Measurements from ENCODE around the gene GAK. TPM values are rescaled to one million over a fixed set of nuclear protein-coding genes. Genes with fewer than 3 reads are reported as not detected.

The GAK gene
- polyA plus RNA-seq, 1 donor from 2014 or later = 58.8 TPM

DNA sequence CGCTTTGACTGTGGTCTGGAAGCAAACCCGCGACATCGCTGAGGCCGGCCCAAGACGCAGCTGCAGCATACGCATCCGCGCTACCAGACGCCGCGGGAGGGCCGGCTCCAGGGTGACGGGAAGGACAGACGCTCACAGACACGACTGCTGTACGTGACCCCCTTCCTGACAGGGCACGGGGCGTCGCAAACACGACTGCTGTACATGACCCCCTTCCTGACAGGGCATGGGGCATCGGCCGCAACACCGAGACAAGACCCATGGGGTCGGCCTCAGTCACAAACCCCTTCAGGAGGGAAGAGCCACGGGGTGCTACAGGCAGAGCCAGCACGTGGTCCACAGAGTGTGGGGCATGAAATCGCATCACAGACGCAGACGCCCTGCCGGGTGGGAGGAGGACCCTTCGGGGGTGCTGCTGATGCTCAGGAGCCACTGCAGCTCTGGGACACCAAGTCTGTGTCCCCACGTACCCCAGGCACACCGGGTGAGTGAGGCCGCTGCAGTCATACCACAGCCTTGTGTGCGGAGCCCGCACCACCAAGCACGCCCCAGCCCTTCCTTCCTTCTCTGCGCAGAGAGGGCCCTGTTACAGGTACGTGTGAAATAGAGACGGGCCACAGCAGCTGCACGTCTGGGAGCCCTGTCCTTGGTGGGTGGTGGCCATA lies 67.5 kb downstream of the GAK start:
- no peaks in the 10 kb centered on the region for H3K27me3 ChIP-seq (ENCODE audit: insufficient read depth, low read depth, low read length)
- no peaks in the 10 kb centered on the region for H3K9me3 ChIP-seq (ENCODE audit: low read length)
- H3K9ac ChIP-seq (ENCODE audit: low read length) = no peak overlapping the region
- TF ChIP-seq CTCF (IDR thresholded peaks at IDR 0.05; ENCODE audit: poor library complexity, severe bottlenecking) (no peak), EZH2 (IDR thresholded peaks at IDR 0.05; ENCODE audit: borderline replicate concordance, insufficient read depth, low read length, poor library complexity, severe bottlenecking) (no peak), POLR2AphosphoS5 (IDR thresholded peaks at IDR 0.05) (no peak), EP300 (conservative IDR thresholded peaks at IDR 0.05; ENCODE audit: poor library complexity, severe bottlenecking) (no peak), REST (IDR thresholded peaks at IDR 0.05; ENCODE audit: borderline replicate concordance) (no peak), RAD21 (conservative IDR thresholded peaks at IDR 0.05) (no peak), SMC3 (conservative IDR thresholded peaks at IDR 0.05; ENCODE audit: poor library complexity) (no peak), MXI1 (conservative IDR thresholded peaks at IDR 0.05; ENCODE audit: poor library complexity, severe bottlenecking) (no peak), TAF1 (IDR thresholded peaks at IDR 0.05; ENCODE audit: low read depth) (no peak)
- no peaks in the 10 kb centered on the region for H3K9me2 ChIP-seq (ENCODE audit: insufficient read depth, low read length)
- H4K20me1 ChIP-seq (ENCODE audit: insufficient read depth) = no peaks in the 10 kb centered on the region
- H3K27ac ChIP-seq (ENCODE audit: low read length) = no peak overlapping the region
- H3K79me2 ChIP-seq (replicated peaks; ENCODE audit: insufficient read depth, low read length) = no peaks in the 10 kb centered on the region
- no peak overlapping the region for H2AFZ ChIP-seq (ENCODE audit: low read depth, low read length)
- no peak overlapping the region for H3K4me2 ChIP-seq (ENCODE audit: low read length)
- H3K4me3 ChIP-seq (ENCODE audit: low read length) = no peak overlapping the region
- no peaks in the 10 kb centered on the region for H3F3A ChIP-seq (ENCODE audit: insufficient read depth, low read length, poor library complexity, severe bottlenecking)
- H3K36me3 ChIP-seq (ENCODE audit: insufficient read depth, low read length) = no peaks in the 10 kb centered on the region

- no peak overlapping the region for H3K9ac ChIP-seq (ENCODE audit: low read length)
- H3K4me2 ChIP-seq (ENCODE audit: low read length) = no peak overlapping the region
- no peaks in the 10 kb centered on the region for H4K20me1 ChIP-seq (ENCODE audit: insufficient read depth)
- H3K27me3 ChIP-seq (ENCODE audit: insufficient read depth, low read depth, low read length) = no peaks in the 10 kb centered on the region
- H3K9me2 ChIP-seq (ENCODE audit: insufficient read depth, low read length) = no peaks in the 10 kb centered on the region
- H3F3A ChIP-seq (ENCODE audit: insufficient read depth, low read length, poor library complexity, severe bottlenecking) = no peaks in the 10 kb centered on the region
- H3K9me3 ChIP-seq (ENCODE audit: low read length) = no peaks in the 10 kb centered on the region
- no peaks in the 10 kb centered on the region for H3K36me3 ChIP-seq (ENCODE audit: insufficient read depth, low read length)
- no peaks in the 10 kb centered on the region for H3K79me2 ChIP-seq (replicated peaks; ENCODE audit: insufficient read depth, low read length)
- TF ChIP-seq TAF1 (IDR thresholded peaks at IDR 0.05; ENCODE audit: low read depth) (no peak), REST (IDR thresholded peaks at IDR 0.05; ENCODE audit: borderline replicate concordance) (no peak), POLR2AphosphoS5 (IDR thresholded peaks at IDR 0.05) (no peak), RAD21 (conservative IDR thresholded peaks at IDR 0.05) (no peak), SMC3 (conservative IDR thresholded peaks at IDR 0.05; ENCODE audit: poor library complexity) (no peak), MXI1 (conservative IDR thresholded peaks at IDR 0.05; ENCODE audit: poor library complexity, severe bottlenecking) (no peak), CTCF (IDR thresholded peaks at IDR 0.05; ENCODE audit: poor library complexity, severe bottlenecking) (no peak), EZH2 (IDR thresholded peaks at IDR 0.05; ENCODE audit: borderline replicate concordance, insufficient read depth, low read length, poor library complexity, severe bottlenecking) (no peak), EP300 (conservative IDR thresholded peaks at IDR 0.05; ENCODE audit: poor library complexity, severe bottlenecking) (no peak)
- no peak overlapping the region for H3K4me3 ChIP-seq (ENCODE audit: low read length)
- no peak overlapping the region for H2AFZ ChIP-seq (ENCODE audit: low read depth, low read length)
- no peak overlapping the region for H3K27ac ChIP-seq (ENCODE audit: low read length)
Measured at GRCh38 chr4:860561-860960, 71.6 kb downstream of the GAK start.
